Measurements from ENCODE around the gene FOXD2.

The FOXD2 gene

DNA sequence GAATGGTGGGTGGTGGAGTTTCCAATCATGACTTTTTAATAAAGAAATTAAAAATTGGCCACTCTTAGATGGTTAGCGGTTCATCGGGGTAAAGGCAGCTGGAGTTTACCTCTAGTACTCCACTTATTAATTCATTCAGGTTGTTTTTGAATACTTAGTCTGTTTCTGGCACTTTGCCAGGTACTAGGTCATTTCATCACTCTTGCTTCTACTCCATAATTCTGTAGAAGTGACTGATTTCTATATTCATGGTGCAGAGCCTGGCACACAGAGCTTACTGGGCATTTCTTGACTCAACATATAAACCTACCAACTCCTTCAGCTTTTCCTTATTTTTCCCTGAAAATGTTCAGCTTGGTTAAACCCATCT lies 31.5 kb downstream of the FOXD2 start:
- DNase-seq: no peak

DNA sequence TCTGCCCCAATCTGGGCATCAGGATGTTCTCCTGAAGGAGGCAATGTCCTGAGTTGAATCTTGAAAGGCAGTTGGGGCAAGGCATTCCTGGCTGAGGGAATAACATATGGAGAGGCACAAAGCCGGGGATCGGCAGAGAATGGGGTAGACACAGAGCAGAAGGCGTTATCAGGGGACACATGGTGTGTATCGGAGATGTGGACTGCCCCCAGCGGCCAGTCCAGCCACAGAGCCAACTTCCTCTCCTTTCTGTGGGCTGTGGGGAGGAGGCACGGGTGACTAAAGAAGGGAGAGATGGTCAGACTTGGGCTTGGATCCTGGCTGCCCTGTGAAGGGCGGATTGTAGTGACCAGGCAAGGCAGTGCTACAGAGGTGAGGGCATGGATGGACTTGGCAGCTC lies 32.1 kb downstream of the FOXD2 start:
- no peak for DNase-seq

DNA sequence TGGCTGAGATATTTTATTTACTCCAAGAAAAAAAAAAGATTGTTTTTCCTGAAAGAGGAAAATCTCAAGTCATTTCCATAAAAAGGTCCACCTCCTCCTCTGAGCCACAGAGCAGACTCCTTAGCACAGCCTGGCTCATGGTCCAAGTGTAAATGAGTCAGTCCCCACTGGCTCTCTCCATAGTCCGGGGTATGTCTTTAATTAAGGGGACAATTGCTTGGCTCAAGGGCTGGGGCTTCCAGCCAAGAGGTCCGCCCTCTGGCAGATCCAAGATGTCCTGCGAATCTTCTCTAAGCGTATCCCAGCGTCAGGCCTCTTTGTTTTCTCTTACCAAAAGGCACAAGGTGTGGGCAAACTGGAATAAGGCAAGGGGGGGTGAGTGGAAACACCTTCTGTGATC lies 33.3 kb downstream of the FOXD2 start:
- DNase-seq: no peak

DNA sequence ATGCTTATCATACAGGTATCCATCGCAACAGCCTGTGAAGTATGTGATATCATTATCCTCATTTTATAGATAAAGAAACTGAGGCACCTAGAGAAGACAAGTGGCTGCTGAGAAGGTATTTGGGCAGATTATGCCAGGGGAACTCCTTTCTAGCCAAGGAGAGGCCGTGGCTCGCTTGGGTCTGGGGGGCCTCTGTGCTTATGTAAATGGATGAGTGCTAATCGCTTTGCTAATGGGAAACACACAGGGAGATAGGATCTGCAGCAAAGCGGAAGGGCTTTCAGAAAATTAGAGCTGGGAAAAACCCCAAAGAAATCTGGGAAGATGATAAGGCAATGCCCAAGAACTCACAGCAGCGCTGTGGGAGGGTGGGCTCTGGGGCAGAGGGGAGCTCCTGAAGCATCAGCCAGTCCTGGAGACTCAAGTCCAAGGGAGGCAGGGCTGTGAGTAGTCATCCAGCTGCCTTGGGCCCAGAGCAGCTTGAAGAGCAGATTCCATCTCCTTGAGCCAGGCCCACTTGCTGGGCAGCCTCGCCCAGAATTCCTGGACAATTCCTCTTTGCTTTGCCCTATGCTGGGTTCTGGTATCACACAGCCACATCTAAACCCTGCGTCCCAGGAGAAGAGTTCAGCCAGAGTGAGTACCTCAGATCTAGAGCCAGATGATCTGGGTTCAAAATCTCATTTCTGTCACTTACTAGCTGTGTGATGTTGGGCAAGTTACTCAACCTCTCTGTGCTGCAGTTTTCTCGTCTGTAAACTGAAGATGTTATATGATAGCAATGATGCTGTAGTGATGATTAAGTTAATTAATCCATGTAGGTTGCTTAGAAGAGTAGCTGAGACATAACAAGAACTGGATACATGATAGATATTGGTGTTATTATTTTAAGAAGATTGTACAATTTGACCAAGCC lies 36.7 kb downstream of the FOXD2 start:
- no peak for DNase-seq

DNA sequence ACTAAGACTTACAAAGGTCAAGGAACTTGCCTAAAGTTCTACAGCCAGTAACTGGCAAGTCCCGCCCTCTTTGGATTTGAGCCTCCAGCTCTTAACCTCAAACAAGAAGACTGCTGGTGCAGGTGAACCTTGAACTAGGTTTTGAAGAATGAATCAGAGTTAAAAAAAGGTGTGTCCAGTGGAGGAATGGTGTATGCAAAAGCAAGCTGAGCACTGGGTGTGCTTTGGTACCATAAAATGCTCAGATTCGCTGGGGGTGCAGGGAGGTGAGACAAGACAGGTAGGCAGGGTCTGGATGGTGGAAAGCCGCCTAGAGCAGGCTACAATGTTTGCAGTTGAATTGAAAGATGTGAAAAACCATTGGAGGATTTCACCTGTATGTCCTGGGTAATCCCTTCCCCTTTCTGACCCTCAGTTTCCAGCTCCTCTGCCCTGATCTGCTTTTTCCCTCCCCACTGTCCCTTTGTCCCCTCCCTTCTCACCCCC lies 39.8 kb downstream of the FOXD2 start:
- no peak for DNase-seq

DNA sequence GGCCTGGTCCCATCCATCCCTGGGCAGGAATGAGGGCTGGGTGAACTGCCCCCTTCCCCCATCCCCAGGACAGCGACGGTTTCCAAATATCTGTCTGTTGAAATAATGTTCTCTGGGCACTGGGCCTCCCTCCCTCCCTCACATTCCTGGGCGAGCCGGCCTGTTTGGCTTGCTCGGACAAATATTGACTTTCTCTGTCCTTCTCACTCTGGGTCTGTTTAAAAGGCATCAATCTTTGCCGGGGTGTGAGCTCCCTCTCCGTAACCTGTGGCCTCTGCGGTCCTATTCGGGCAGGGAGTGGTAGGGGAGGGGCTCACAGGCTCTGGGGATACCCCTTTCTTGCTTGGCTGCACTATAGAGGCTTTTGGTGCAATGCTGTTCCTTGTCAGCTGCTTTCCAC lies 40.2 kb downstream of the FOXD2 start:
- no peak for DNase-seq

DNA sequence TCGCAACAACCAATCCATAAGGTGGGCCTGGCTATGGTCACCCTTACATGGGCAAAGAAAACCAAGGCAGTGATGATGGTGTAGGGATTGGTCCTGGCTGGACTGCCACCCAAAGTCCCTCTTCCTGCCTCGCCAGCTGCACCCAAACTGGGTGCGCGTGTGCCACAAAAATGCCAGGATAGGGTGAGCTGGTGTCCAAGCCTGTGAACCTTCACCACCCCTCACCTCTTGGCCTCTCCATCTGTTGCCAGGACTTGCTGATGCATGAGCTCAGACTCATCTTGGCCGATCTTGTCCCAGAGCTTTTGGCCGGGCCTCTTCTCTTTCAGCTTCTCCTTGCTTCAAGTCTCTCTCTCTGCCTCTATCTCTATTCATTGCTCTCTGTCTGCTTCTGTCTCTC lies 41.8 kb downstream of the FOXD2 start:
- no peak for DNase-seq

DNA sequence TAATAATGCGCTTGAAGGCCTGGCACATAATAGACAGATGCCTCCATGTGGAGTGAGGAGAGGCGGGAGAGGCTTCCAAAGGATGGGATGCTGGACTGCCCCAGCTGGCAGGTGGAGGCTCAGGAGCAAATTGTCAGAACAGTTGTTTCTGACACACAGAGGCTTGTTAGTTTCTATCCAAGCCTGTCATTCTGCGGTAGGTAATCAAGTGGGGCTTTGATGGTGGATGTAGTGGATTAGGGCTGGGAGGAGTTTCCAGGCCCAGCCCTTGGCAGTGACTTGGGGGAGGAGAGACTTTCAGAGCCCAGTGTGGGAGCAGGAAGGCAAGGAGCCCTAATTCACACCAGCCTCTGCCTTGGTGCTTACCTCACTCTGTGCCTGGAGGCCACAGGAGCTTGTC lies 44.1 kb downstream of the FOXD2 start:
- no peak for DNase-seq

DNA sequence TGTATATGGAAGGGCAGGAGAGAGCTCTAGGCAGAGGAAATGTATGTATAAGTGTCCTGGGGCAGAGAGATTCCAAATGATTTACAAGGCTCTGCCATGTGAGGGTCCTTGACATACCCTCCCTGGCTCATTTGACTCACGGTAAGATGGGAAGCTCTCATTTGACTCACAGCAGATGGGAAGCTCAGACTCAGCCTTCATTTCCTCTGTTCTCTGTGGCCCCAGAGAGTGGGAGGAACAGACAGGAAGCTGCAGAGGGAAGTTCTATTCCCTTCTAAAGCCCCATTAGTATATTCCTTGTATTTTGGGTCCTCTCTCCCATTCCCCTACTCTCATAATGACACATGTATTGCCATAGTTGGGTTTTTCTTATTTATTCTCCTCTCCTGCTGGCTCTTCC lies 44.9 kb downstream of the FOXD2 start:
- DNase-seq: no peak

DNA sequence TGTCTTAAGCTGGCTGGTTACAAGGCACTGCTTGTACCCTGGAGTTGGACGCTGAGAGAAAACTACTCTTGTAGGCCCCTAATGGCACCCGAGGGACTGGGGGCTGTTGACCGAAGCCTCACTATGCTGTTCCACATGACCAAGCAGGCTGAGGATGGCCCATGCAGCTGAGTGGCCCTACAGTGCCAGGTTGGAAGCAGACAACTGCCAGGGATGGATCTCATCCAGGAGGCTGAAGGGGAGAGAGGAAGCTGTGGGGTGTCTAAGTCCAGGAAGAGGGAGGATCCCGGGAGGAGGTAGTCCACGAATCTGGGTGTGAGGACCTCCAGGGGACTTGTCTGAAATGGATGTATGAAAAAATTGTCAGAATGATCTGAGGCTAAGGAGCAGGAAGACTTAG lies 45.8 kb downstream of the FOXD2 start:
- no peak for DNase-seq

DNA sequence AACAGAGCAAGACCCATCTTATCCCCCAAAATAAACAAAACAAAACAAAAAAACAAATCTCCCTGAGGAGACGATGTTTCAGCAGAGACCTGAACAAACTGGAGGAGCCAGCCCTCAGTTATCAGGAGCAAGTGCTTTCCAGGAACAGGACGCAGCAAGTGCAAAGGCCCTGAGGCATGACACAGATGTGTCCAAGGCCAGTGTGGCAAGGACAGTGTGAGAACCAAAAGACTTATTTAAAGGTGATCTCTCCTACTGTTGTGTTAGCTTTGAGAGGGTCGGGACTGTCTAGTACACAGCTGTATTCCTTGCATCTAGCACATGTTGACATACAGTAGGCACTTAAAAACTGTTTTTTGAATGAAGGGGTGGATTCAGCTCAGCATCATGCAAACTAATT lies 48.0 kb downstream of the FOXD2 start:
- no peak for DNase-seq

DNA sequence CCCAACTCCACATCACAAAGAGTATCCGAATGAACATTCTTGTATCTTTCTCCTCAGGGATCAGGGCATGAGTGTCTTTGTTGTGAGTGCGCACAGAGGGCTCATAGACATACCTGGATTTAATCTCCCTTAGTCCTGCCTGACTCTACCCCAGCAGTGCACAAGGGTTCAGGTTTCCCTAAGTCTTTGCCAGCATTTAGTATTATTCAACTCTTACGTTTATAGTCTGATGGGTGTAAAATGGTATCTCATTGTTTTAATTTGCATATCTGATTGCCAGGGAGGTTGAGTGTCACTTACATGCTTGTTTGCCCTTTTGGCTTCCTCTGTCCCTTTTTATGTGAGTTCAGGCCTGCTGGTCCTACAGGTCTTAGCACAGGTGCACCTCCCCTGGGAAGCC lies 49.5 kb downstream of the FOXD2 start:
- DNase-seq: no peak

DNA sequence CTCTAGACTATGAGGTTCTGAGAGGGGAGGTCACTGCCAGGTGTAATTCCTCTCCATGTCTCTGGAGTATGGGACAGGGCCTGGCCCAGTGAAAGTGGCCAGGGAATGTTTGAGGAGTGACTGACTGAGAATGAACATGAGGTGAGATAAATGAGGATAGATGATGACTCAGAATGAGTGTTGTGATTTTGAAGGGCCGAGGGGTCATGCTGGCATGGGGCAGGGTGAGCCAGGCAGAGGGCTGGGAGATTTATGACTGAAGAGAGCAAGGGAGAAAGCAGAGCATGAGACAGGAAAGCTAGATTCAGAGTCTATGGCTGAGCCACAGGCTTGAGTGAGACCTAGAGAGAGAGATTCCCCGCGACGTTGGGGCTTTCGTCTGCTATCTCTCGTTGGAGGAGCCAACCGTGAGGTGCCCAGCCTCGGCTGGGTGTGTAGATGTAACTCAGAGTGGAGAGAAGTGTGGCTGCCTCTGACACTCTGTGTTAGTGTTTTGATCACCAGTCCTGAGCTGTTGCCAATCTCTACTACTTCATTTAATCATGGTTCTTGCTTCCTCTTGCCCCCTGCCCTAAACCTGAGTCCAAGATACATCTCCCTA lies 50.1 kb downstream of the FOXD2 start:
- no peak for DNase-seq

Measured in NCI-H1436 treated with DMSO at 0.1 percent for 48 hours (cell line).